Smooth muscle cell (in vitro differentiated cells): ENCODE results near the gene SKP1. TPM values are rescaled to one million over a fixed set of nuclear protein-coding genes. Genes with fewer than 3 reads are reported as not detected.
A peak's percentile ranks its signal among the peaks of the same experiment; 100 is the strongest.

Source experiments
- DNase-seq: peaks from one replicate; lab custom pipeline; 2025; ENCODE audit not compliant: unreplicated experiment; lab: John Stamatoyannopoulos, UW
- H2AFZ ChIP-seq: fragments of 200-600 bp; sonication (generic); 2 replicates; pipeline ENCODE4 v1.6.0; 2016; ENCODE audit warnings: antibody characterized with exemption, low read depth, mild to moderate bottlenecking
- H3F3A ChIP-seq: fragments of 200-600 bp; sonication (generic); 2 replicates; pipeline ENCODE4 v1.6.0; 2017; ENCODE audit warnings: antibody characterized with exemption, low read depth
- H3K27ac ChIP-seq: fragments of 200-600 bp; sonication (generic); 2 replicates; pipeline ENCODE4 v1.5.1; 2016; ENCODE audit warnings: low read depth, mild to moderate bottlenecking
- H3K27me3 ChIP-seq: fragments of 200-600 bp; sonication (generic); 2 replicates; pipeline ENCODE4 v1.6.1; 2016; ENCODE audit warnings: low read depth, mild to moderate bottlenecking
- H3K36me3 ChIP-seq: fragments of 200-600 bp; sonication (generic); 2 replicates; pipeline ENCODE4 v1.5.1; 2016; ENCODE audit warnings: low read depth
- H3K4me1 ChIP-seq: fragments of 200-600 bp; sonication (generic); 2 replicates; pipeline ENCODE4 v1.5.1; 2016; ENCODE audit warnings: low read depth
- H3K4me2 ChIP-seq: fragments of 200-600 bp; sonication (generic); 2 replicates; pipeline ENCODE4 v1.6.0; 2016; ENCODE audit warnings: mild to moderate bottlenecking
- H3K4me3 ChIP-seq: fragments of 200-600 bp; sonication (generic); 2 replicates; pipeline ENCODE4 v1.5.1; 2016; ENCODE audit warnings: mild to moderate bottlenecking
- H3K79me2 ChIP-seq: fragments of 200-600 bp; sonication (generic); 2 replicates; pipeline ENCODE4 v1.6.0; 2016; ENCODE audit warnings: low read depth, mild to moderate bottlenecking
- H3K9ac ChIP-seq: fragments of 200-600 bp; sonication (generic); 2 replicates; pipeline ENCODE4 v1.6.0; 2016; ENCODE audit warnings: low read depth
- H3K9me3 ChIP-seq: fragments of 200-600 bp; sonication (generic); replicated peaks from 2 replicates; pipeline ENCODE4 v1.5.1; 2016; ENCODE audit warnings: low read depth
- H4K20me1 ChIP-seq: fragments of 200-600 bp; sonication (generic); 2 replicates; pipeline ENCODE4 v1.6.0; 2016; ENCODE audit warnings: low read depth
- WGBS: methylation state at CpG from one replicate; pipeline ENCODE4 v1.1.7; 2016; ENCODE audit warnings: low lambda C conversion rate; 5-methylcytosine and 5-hydroxymethylcytosine counted together
- microRNA-seq: library from miRNA; unstranded; fragments of <30 nt; microRNA quantifications from one replicate; pipeline ENCODE4, GENCODE V29; 2016; ENCODE audit warnings: borderline number of aligned reads
- polyA plus RNA-seq: library from polyadenylated mRNA; unstranded; fragments of >200 nt; fragmentation: Nextera tagmentation; extraction: Ambion mirVana; gene quantifications from 2 replicates; pipeline ENCODE4 v1.2.1, GENCODE V29; 2016
- small RNA-seq: library from RNA; depleted of rRNA; stranded (forward); fragments of <200 nt; gene quantifications from one replicate; pipeline ENCODE3, GENCODE V24; 2014
- total RNA-seq: library from RNA; depleted of rRNA; stranded (reverse); fragments of >200 nt; gene quantifications from 2 replicates; pipeline ENCODE4 v1.2.3, GENCODE V29; 2014
- TF ChIP-seq, protein P1 (sequence below): fragments of 200-600 bp; sonication (generic); IDR thresholded peaks from 2 replicates; pipeline ENCODE4 v1.5.1; 2017; ENCODE audit warnings: borderline replicate concordance, mild to moderate bottlenecking, antibody characterized with exemption; ENCODE audit not compliant: insufficient read depth, poor library complexity, severe bottlenecking

The SKP1 gene
- total and polyA plus RNA-seq, 2 experiments from 2014 or later = 620 to 739 TPM

GRCh38 chr5:134100283-134101091, 76.3 kb downstream of the SKP1 start:
- WGBS = 21% methylated on average over 10 of the region's 10 CpGs
- Histone ChIP-seq H3K27me3 (no peaks in the 10 kb centered on the region), H3F3A (no peaks in the 10 kb centered on the region), H3K36me3 (no peaks in the 10 kb centered on the region), H3K4me3 (no peak overlapping the region), H4K20me1 (no peaks in the 10 kb centered on the region), H3K9me3 (no peaks in the 10 kb centered on the region), H3K4me2 (peak overlapping the region; percentile 56), H3K9ac (no peak overlapping the region), H3K27ac (peak overlapping the region; percentile 60), H3K4me1 (peaks cover 9% of the 10 kb centered on the region), H3K79me2 (no peaks in the 10 kb centered on the region), H2AFZ (peak overlapping the region; percentile 46)
- DNase-seq = peak; percentile 37
- TF ChIP-seq, protein P1, sequence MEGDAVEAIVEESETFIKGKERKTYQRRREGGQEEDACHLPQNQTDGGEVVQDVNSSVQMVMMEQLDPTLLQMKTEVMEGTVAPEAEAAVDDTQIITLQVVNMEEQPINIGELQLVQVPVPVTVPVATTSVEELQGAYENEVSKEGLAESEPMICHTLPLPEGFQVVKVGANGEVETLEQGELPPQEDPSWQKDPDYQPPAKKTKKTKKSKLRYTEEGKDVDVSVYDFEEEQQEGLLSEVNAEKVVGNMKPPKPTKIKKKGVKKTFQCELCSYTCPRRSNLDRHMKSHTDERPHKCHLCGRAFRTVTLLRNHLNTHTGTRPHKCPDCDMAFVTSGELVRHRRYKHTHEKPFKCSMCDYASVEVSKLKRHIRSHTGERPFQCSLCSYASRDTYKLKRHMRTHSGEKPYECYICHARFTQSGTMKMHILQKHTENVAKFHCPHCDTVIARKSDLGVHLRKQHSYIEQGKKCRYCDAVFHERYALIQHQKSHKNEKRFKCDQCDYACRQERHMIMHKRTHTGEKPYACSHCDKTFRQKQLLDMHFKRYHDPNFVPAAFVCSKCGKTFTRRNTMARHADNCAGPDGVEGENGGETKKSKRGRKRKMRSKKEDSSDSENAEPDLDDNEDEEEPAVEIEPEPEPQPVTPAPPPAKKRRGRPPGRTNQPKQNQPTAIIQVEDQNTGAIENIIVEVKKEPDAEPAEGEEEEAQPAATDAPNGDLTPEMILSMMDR = no peak

DNA sequence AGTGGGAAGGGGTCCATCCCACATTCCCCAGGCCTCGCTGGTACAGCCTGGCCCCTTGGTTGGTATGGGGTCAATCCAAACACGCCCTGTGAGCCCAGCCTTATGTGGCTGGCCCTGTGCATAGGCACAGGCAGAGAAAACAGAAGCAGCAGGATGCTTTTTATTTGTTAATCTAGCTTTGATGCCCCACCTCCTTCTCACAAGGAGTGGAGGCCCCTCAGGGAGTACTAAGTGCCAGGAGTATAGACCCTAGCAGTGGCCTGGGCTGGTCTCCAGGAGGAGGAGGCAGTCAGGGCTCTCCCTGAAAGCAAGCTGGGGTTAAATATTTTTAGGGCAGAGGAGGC, 76.8 kb downstream of the SKP1 start:
- Histone ChIP-seq H3K27ac (peak overlapping the region; percentile 21), H4K20me1 (no peaks in the 10 kb centered on the region), H3K36me3 (no peaks in the 10 kb centered on the region), H3K9me3 (no peaks in the 10 kb centered on the region), H3K79me2 (no peaks in the 10 kb centered on the region), H2AFZ (no peak overlapping the region), H3K4me1 (peaks cover 9% of the 10 kb centered on the region), H3K4me3 (no peak overlapping the region), H3K4me2 (peak overlapping the region; percentile 56), H3K27me3 (no peaks in the 10 kb centered on the region), H3K9ac (no peak overlapping the region), H3F3A (no peaks in the 10 kb centered on the region)
- WGBS = 89% methylated on average over 2 of the region's 2 CpGs
- no peak for DNase-seq
- TF ChIP-seq, protein P1 = no peak

GRCh38 chr5:134099288-134099872, 77.4 kb downstream of the SKP1 start:
- Histone ChIP-seq H3K9me3 (no peaks in the 10 kb centered on the region), H3K27me3 (no peaks in the 10 kb centered on the region), H3K79me2 (no peaks in the 10 kb centered on the region), H4K20me1 (no peaks in the 10 kb centered on the region), H3K9ac (no peak overlapping the region), H2AFZ (no peak overlapping the region), H3K4me3 (no peak overlapping the region), H3K36me3 (no peaks in the 10 kb centered on the region), H3K27ac (no peak overlapping the region), H3F3A (no peaks in the 10 kb centered on the region), H3K4me1 (peaks cover 9% of the 10 kb centered on the region), H3K4me2 (no peak overlapping the region)
- WGBS = 76% methylated on average over 11 of the region's 11 CpGs
- TF ChIP-seq, protein P1 = no peak
- no peak for DNase-seq

Small RNAs within 50 kb of the gene (microRNA-seq; reads per million reads assigned to microRNA genes)
- 1.8 reads per million for gene MIR3661

Small RNAs within 50 kb of the gene (small RNA-seq; reads per million reads assigned to genes)
- gene MIR3661 = not detected

Other genes with a start within 250 kb of the SKP1 start
- 128 and 169 TPM in 2 replicates for gene C5orf15, start 208.3 kb downstream of the SKP1 start, total RNA-seq
- 64.9 and 66.1 TPM in 2 replicates for gene C5orf15, start 208.3 kb downstream of the SKP1 start, polyA plus RNA-seq
- gene VDAC1, start 172.0 kb downstream of the SKP1 start, total RNA-seq = 252 and 275 TPM in 2 replicates
- 221 and 243 TPM in 2 replicates for gene VDAC1, start 172.0 kb downstream of the SKP1 start, polyA plus RNA-seq
- 1.8 and 3.2 TPM in 2 replicates for gene TCF7, start 62.3 kb downstream of the SKP1 start, total RNA-seq
- 3.4 and 10.8 TPM in 2 replicates for gene TCF7, start 62.3 kb downstream of the SKP1 start, polyA plus RNA-seq
- gene PPP2CA, start 49.1 kb upstream of the SKP1 start, total RNA-seq = 82.4 and 178 TPM in 2 replicates
- 243 and 244 TPM in 2 replicates for gene PPP2CA, start 49.1 kb upstream of the SKP1 start, polyA plus RNA-seq
- 3.1 and 5.1 TPM in 2 replicates for gene CDKL3, start 190.2 kb upstream of the SKP1 start, total RNA-seq
- gene CDKL3, start 190.2 kb upstream of the SKP1 start, polyA plus RNA-seq = 3.3 and 3.4 TPM in 2 replicates
- gene UBE2B, start 194.6 kb upstream of the SKP1 start, total RNA-seq = 42.1 and 60.6 TPM in 2 replicates
- 86.8 and 112 TPM in 2 replicates for gene UBE2B, start 194.6 kb upstream of the SKP1 start, polyA plus RNA-seq
- gene CDKN2AIPNL, start 234.9 kb upstream of the SKP1 start, total RNA-seq = 9.9 and 18.2 TPM in 2 replicates
- gene CDKN2AIPNL, start 234.9 kb upstream of the SKP1 start, polyA plus RNA-seq = 21.5 and 27.7 TPM in 2 replicates